OCI-LY7 (cell line): ENCODE results near the gene IL26. TPM values are rescaled to one million over a fixed set of nuclear protein-coding genes. Genes with fewer than 3 reads are reported as not detected.

Experiments
- BruUV-seq: library from RNA; stranded (reverse); fragments of 400-500 nt; replicated peaks from 2 replicates; lab custom pipeline; 2021; lab: Mats Ljungman, UMichigan
- CTCF ChIA-PET: fragments of 300-600 bp; sonication (Branson Sonifier 250); formaldehyde crosslinking; loops from one replicate; lab custom pipeline; 2022; ENCODE audit warnings: antibody characterized with exemption; ENCODE audit not compliant: unreplicated experiment; lab: Charles Lee
- POLR2A ChIA-PET: fragments of 300-600 bp; sonication (Branson Sonifier 250); formaldehyde crosslinking; loops from one replicate; lab custom pipeline; 2022; ENCODE audit warnings: antibody characterized with exemption; lab: Charles Lee
- DNase-seq: peaks from one replicate; pipeline ENCODE4 v3.0.0-alpha.2; 2015; ENCODE audit warnings: low spot score
- H2AFZ ChIP-seq: fragments of 200-600 bp; sonication (generic), shearing (Covaris generic); 2 replicates; pipeline ENCODE4 v1.6.1; 2014; ENCODE audit warnings: mild to moderate bottlenecking, antibody characterized with exemption, low read length, moderate library complexity
- H3K27ac ChIP-seq: fragments of 200-600 bp; sonication (generic); 2 replicates; pipeline ENCODE4 v1.5.1; 2014; ENCODE audit warnings: mixed run types, low read depth, mild to moderate bottlenecking, moderate library complexity, low read length, inconsistent platforms; ENCODE audit not compliant: poor library complexity, severe bottlenecking
- H3K36me3 ChIP-seq: fragments of 200-600 bp; sonication (generic); 2 replicates; pipeline ENCODE4 v1.6.1; 2014; ENCODE audit warnings: mild to moderate bottlenecking, antibody characterized with exemption, low read length, moderate library complexity, mixed read lengths; ENCODE audit not compliant: insufficient read depth
- H3K4me1 ChIP-seq: fragments of 200-600 bp; sonication (generic); 2 replicates; pipeline ENCODE4 v1.5.1; 2014; ENCODE audit warnings: mild to moderate bottlenecking, low read length; ENCODE audit not compliant: insufficient read depth, poor library complexity, severe bottlenecking
- H3K4me2 ChIP-seq: fragments of 200-600 bp; sonication (generic); 2 replicates; pipeline ENCODE4 v1.6.1; 2014; ENCODE audit warnings: mild to moderate bottlenecking, low read length
- H3K4me3 ChIP-seq: fragments of 200-600 bp; sonication (generic); 2 replicates; pipeline ENCODE4 v1.5.1; 2014; ENCODE audit warnings: mild to moderate bottlenecking, low read depth, low read length; ENCODE audit not compliant: poor library complexity, severe bottlenecking
- H3K79me2 ChIP-seq: fragments of 200-600 bp; sonication (generic); 2 replicates; pipeline ENCODE4 v1.6.1; 2016; ENCODE audit warnings: low read depth, mild to moderate bottlenecking, low read length, moderate library complexity, mixed read lengths; ENCODE audit not compliant: insufficient read depth
- H3K9me2 ChIP-seq: fragments of 200-600 bp; sonication (generic); 2 replicates; pipeline ENCODE4 v1.6.1; 2016; ENCODE audit warnings: mild to moderate bottlenecking, low read length, mixed read lengths; ENCODE audit not compliant: insufficient read depth
- H3K9me3 ChIP-seq: fragments of 200-600 bp; sonication (generic); 2 replicates; pipeline ENCODE4 v1.6.1; 2014; ENCODE audit warnings: mild to moderate bottlenecking, mixed run types, low read length, mixed read lengths
- H4K20me1 ChIP-seq: fragments of 200-600 bp; sonication (generic); 2 replicates; pipeline ENCODE4 v1.6.1; 2014; ENCODE audit warnings: mild to moderate bottlenecking, antibody characterized with exemption, low read length, moderate library complexity, mixed read lengths; ENCODE audit not compliant: insufficient read depth
- CTCF ChIP-seq: fragments of 200-600 bp; sonication (generic); conservative IDR thresholded peaks from 2 replicates; pipeline ENCODE4 v1.5.1; 2014; ENCODE audit warnings: mild to moderate bottlenecking, antibody characterized with exemption, low read length, moderate library complexity, mixed read lengths
- EZH2phosphoT487 ChIP-seq: fragments of 200-600 bp; sonication (generic); IDR thresholded peaks from 2 replicates; pipeline ENCODE4 v1.6.1; 2018; ENCODE audit warnings: low read depth, borderline replicate concordance, mild to moderate bottlenecking, mixed run types, antibody characterized with exemption, low read length, moderate library complexity, mixed read lengths
- intact Hi-C: fragments of 100-400 bp; cut with micrococcal nuclease; formaldehyde crosslinking; loops from one replicate; pipeline ENCODE4 v1.10.0; 2022; ENCODE audit not compliant: unreplicated experiment
- total RNA-seq, 2 experiments: library from RNA; depleted of rRNA in 1 of 2; stranded (reverse); fragments of >200 nt in 1 of 2; shearing (Covaris generic) in 1 of 2; gene quantifications; 2 replicates each; pipeline ENCODE4 v1.2.3, GENCODE V29; 2014 to 2022

Gene IL26
- total RNA-seq, 2 experiments from 2014 or later, result not detected

- no TSS peak for BruUV-seq
- Histone ChIP-seq H3K4me1 (no peaks in the 10 kb centered on the region), H3K4me2 (no peak overlapping the region), H2AFZ (no peak overlapping the region), H3K36me3 (no peaks in the 10 kb centered on the region), H3K79me2 (no peaks in the 10 kb centered on the region), H3K9me2 (no peaks in the 10 kb centered on the region), H4K20me1 (no peaks in the 10 kb centered on the region), H3K4me3 (no peak overlapping the region), H3K27ac (no peak overlapping the region), H3K9me3 (peaks cover 7% of the 10 kb centered on the region; the same call in 1 of the 2 replicates)
- ChIA-PET CTCF (no interaction called here), POLR2A (no interaction called here)
- intact Hi-C loops, result no loop called here
- TF ChIP-seq CTCF (no peak), EZH2phosphoT487 (no peak)
- no peak for DNase-seq
Observed at GRCh38 chr12:68252077-68252476, 26.5 kb upstream of the IL26 start.

GRCh38 chr12:68250454-68250853 is 24.8 kb upstream of the IL26 start:
- TF ChIP-seq EZH2phosphoT487, result no peak
- TF ChIP-seq CTCF, result no peak
- no peak overlapping the region for H3K27ac ChIP-seq
- H2AFZ ChIP-seq, result no peak overlapping the region
- DNase-seq, result no peak
- H3K4me1 ChIP-seq, result no peaks in the 10 kb centered on the region
- H3K36me3 ChIP-seq, result no peaks in the 10 kb centered on the region
- intact Hi-C loops, result no loop called here
- H3K4me3 ChIP-seq, result no peak overlapping the region
- CTCF ChIA-PET, result no interaction called here
- peaks cover 7% of the 10 kb centered on the region; the same call in 1 of the 2 replicates for H3K9me3 ChIP-seq
- H3K9me2 ChIP-seq, result no peaks in the 10 kb centered on the region
- H3K4me2 ChIP-seq, result no peak overlapping the region
- no TSS peak for BruUV-seq
- H3K79me2 ChIP-seq, result no peaks in the 10 kb centered on the region
- POLR2A ChIA-PET, result no interaction called here
- H4K20me1 ChIP-seq, result no peaks in the 10 kb centered on the region

GRCh38 chr12:68247785-68248184 is 22.2 kb upstream of the IL26 start:
- intact Hi-C loops, result no loop called here
- peaks cover 7% of the 10 kb centered on the region; the same call in 1 of the 2 replicates for H3K9me3 ChIP-seq
- H3K36me3 ChIP-seq, result no peaks in the 10 kb centered on the region
- H3K4me1 ChIP-seq, result no peaks in the 10 kb centered on the region
- CTCF ChIA-PET, result no interaction called here
- H4K20me1 ChIP-seq, result no peaks in the 10 kb centered on the region
- no peaks in the 10 kb centered on the region for H3K79me2 ChIP-seq
- no peak for DNase-seq
- TF ChIP-seq CTCF (no peak), EZH2phosphoT487 (no peak)
- no peak overlapping the region for H2AFZ ChIP-seq
- POLR2A ChIA-PET, result interaction anchor here (0.8 kb wide), 1 partner anchor 74 kb away, joined by 3 read pairs; no protein-coding TSS in a partner anchor
- no peak overlapping the region for H3K27ac ChIP-seq
- H3K4me3 ChIP-seq, result no peak overlapping the region
- no peak overlapping the region for H3K4me2 ChIP-seq
- no TSS peak for BruUV-seq
- H3K9me2 ChIP-seq, result no peaks in the 10 kb centered on the region
